GM23338 (cell line): ENCODE results near the gene PMIS2. TPM values are rescaled to one million over a fixed set of nuclear protein-coding genes. Genes with fewer than 3 reads are reported as not detected.
A peak's percentile ranks its signal among the peaks of the same experiment; 100 is the strongest.

ENCODE experiments used
- ATAC-seq: fragments of 200-7000 bp; cut with Tn5 transposase; 3 replicates; pipeline ENCODE4 v1.9.1; 2020
- DNase-seq: peaks from one replicate; pipeline ENCODE4 v3.0.0-alpha.2; 2015; ENCODE audit warnings: low spot score
- H2AFZ ChIP-seq: fragments of 200-600 bp; sonication (generic); 2 replicates; pipeline ENCODE4 v1.8.0; 2016; ENCODE audit warnings: antibody characterized with exemption, mild to moderate bottlenecking, moderate library complexity
- H3F3A ChIP-seq: fragments of 200-600 bp; sonication (generic); replicated peaks from 2 replicates; pipeline ENCODE4 v1.8.0; 2017; ENCODE audit warnings: antibody characterized with exemption, mixed run types, low read depth
- H3K27ac ChIP-seq: fragments of 200-600 bp; sonication (generic); 2 replicates; pipeline ENCODE4 v1.6.1; 2016; ENCODE audit warnings: low read depth
- H3K27me3 ChIP-seq: fragments of 200-600 bp; sonication (generic); 2 replicates; pipeline ENCODE4 v1.8.0; 2016; ENCODE audit warnings: mild to moderate bottlenecking, mixed run types, moderate library complexity; ENCODE audit not compliant: insufficient read depth
- H3K36me3 ChIP-seq: fragments of 200-600 bp; sonication (generic); 2 replicates; pipeline ENCODE4 v1.8.0; 2016; ENCODE audit warnings: mild to moderate bottlenecking; ENCODE audit not compliant: insufficient read depth
- H3K4me1 ChIP-seq: fragments of 200-600 bp; sonication (generic); 2 replicates; pipeline ENCODE4 v1.8.0; 2016; ENCODE audit warnings: mild to moderate bottlenecking, moderate library complexity; ENCODE audit not compliant: insufficient read depth
- H3K4me2 ChIP-seq: fragments of 200-600 bp; sonication (generic); 2 replicates; pipeline ENCODE4 v1.7.1; 2017; ENCODE audit warnings: mixed run types
- H3K4me3 ChIP-seq: fragments of 200-600 bp; sonication (generic); 2 replicates; pipeline ENCODE4 v1.6.1; 2016; ENCODE audit warnings: mixed run types
- H3K79me2 ChIP-seq: fragments of 200-600 bp; sonication (generic); replicated peaks from 2 replicates; pipeline ENCODE4 v1.8.0; 2017; ENCODE audit warnings: mild to moderate bottlenecking; ENCODE audit not compliant: insufficient read depth
- H3K9me2 ChIP-seq: fragments of 200-600 bp; sonication (generic); 2 replicates; pipeline ENCODE4 v1.8.0; 2017; ENCODE audit not compliant: insufficient read depth
- H4K20me1 ChIP-seq: fragments of 200-600 bp; sonication (generic); replicated peaks from 2 replicates; pipeline ENCODE4 v1.8.0; 2017; ENCODE audit warnings: mild to moderate bottlenecking; ENCODE audit not compliant: insufficient read depth
- H3K27ac Mint-ChIP-seq: 2 replicates; pipeline ENCODE4 v1.8.0; 2020; ENCODE audit warnings: inconsistent platforms, mild to moderate bottlenecking, moderate library complexity, mixed read lengths
- H3K27me3 Mint-ChIP-seq: 3 replicates; pipeline ENCODE4 v1.8.0; 2022; ENCODE audit warnings: low read depth, mild to moderate bottlenecking, moderate library complexity, mixed read lengths, inconsistent platforms; ENCODE audit not compliant: insufficient read depth, poor library complexity
- H3K36me3 Mint-ChIP-seq: 3 replicates; pipeline ENCODE4 v1.8.0; 2021; ENCODE audit warnings: low read depth, mild to moderate bottlenecking, inconsistent platforms, moderate library complexity, mixed read lengths
- H3K4me1 Mint-ChIP-seq: 3 replicates; pipeline ENCODE4 v1.8.0; 2020; ENCODE audit warnings: mild to moderate bottlenecking, inconsistent platforms, mixed read lengths
- H3K4me3 Mint-ChIP-seq: 3 replicates; pipeline ENCODE4 v1.8.0; 2021; ENCODE audit warnings: moderate library complexity, mild to moderate bottlenecking, inconsistent platforms, mixed read lengths
- H3K9me3 Mint-ChIP-seq: 3 replicates; pipeline ENCODE4 v1.8.0; 2020; ENCODE audit warnings: moderate library complexity, mild to moderate bottlenecking, inconsistent platforms, mixed read lengths
- CREB1 ChIP-seq: fragments of 250-450 bp; sonication (Bioruptor Pico); IDR thresholded peaks from 2 replicates; pipeline ENCODE4 v1.5.0; 2020; ENCODE audit warnings: low read depth, mild to moderate bottlenecking, moderate library complexity
- ETS1 ChIP-seq: IDR thresholded peaks from 2 replicates; pipeline ENCODE4 v1.6.1; 2016; ENCODE audit warnings: antibody characterized with exemption
- EZH2 ChIP-seq: fragments of 200-600 bp; sonication (generic); IDR thresholded peaks from one replicate; pipeline ENCODE4 v1.8.0; 2017; ENCODE audit warnings: antibody characterized with exemption, mild to moderate bottlenecking, low read depth; ENCODE audit not compliant: unreplicated experiment
- JUNB ChIP-seq: IDR thresholded peaks from one replicate; pipeline ENCODE4 v1.6.1; 2016; ENCODE audit warnings: antibody characterized with exemption; ENCODE audit not compliant: unreplicated experiment
- NANOG ChIP-seq: IDR thresholded peaks from 2 replicates; pipeline ENCODE4 v1.6.1; 2016; ENCODE audit warnings: antibody characterized with exemption, borderline replicate concordance
- ZNF114 ChIP-seq: fragments of 250-450 bp; sonication (Bioruptor Pico); IDR thresholded peaks from 2 replicates; pipeline ENCODE4 v1.5.0; 2020; ENCODE audit warnings: mild to moderate bottlenecking, moderate library complexity
- ZNF331 ChIP-seq: fragments of 250-450 bp; sonication (Bioruptor Pico); IDR thresholded peaks from 2 replicates; pipeline ENCODE4 v1.5.0; 2020; ENCODE audit warnings: low read depth, mild to moderate bottlenecking, moderate library complexity
- ZNF462 ChIP-seq: fragments of 250-450 bp; sonication (Bioruptor Pico); IDR thresholded peaks from 2 replicates; pipeline ENCODE4 v1.5.0; 2020; ENCODE audit warnings: mild to moderate bottlenecking, moderate library complexity
- polyA plus RNA-seq: library from polyadenylated mRNA; unstranded; fragments of >200 nt; fragmentation: Nextera tagmentation; extraction: Ambion mirVana; gene quantifications from 2 replicates; pipeline ENCODE4 v1.2.1, GENCODE V29; 2016
- total RNA-seq: library from RNA; depleted of rRNA; stranded (reverse); fragments of >200 nt; shearing (Covaris generic); gene quantifications from 2 replicates; pipeline ENCODE4 v1.2.3, GENCODE V29; 2014

PMIS2 gene
- total and polyA plus RNA-seq, 2 experiments from 2014 or later, result not detected

- TF ChIP-seq ZNF462 (CRISPR knock-in tag), result no peak
- TF ChIP-seq ZNF331 (CRISPR knock-in tag), result no peak
- no peak for TF ChIP-seq ZNF114 (CRISPR knock-in tag)
Observed at GRCh38 chr19:35612224-35612558, 26.2 kb downstream of the PMIS2 start (continued).

DNA sequence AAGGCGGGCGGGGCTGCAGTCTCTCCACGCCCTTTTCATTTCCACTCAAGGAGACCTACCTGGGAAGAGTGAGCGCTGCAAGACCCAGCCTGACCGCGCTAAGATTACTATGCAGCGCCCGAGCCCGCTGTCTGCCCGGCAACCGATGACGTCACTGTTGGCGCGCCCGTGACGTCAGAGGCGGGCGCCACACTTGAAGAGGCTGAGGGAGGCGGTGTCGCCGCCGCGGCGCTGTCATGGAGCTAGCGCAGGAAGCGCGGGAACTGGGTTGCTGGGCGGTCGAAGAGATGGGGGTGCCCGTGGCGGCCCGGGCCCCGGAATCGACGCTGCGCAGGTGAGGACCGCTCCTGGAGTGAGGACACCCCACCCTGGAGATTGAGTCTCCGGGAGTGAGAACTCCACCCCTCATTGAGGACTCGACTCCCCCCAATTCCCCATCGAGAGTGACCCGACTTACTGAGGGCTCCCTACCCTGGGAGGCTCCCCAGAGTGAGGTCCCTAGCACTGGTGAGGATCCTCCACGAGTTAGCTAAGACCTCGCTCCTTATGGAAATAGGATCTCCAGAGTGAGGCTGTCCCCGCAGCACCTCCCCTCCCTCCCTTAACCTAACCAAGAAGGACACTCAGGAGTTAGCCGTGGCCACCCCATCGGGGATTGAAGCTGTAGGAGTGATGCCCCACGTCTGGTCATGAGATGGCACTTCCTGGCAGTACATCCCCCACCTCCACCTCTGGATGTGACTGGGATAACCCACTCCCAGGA is 26.8 kb downstream of the PMIS2 start, which contains the start of gene HAUS5:
Gene HAUS5 (plus strand): TSS at position 177 of the 763 bp plus-strand sequence. CDS start 60 bp downstream, at position 237.
- H3K27me3 Mint-ChIP-seq, result peaks cover 15% of the 10 kb centered on the region
- no peaks in the 10 kb centered on the region for H3K79me2 ChIP-seq
- no peaks in the 10 kb centered on the region for H3K36me3 ChIP-seq
- peaks cover 18% of the 10 kb centered on the region for H3K36me3 Mint-ChIP-seq
- peak within 1 kb of the TSS; percentile 95 for H3K4me3 ChIP-seq
- no peaks in the 10 kb centered on the region for H3K9me2 ChIP-seq
- no peaks in the 10 kb centered on the region for H3K4me1 ChIP-seq
- no peak within 1 kb of the TSS for H3K27ac ChIP-seq
- H2AFZ ChIP-seq, result peak within 1 kb of the TSS; percentile 98
- ATAC-seq (peak; percentile 97), DNase-seq (peak; percentile 94)
- peak within 1 kb of the TSS; percentile 82 for H3K4me3 Mint-ChIP-seq
- no peaks in the 10 kb centered on the region for H3F3A ChIP-seq
- H3K4me2 ChIP-seq, result peak within 1 kb of the TSS; percentile 98
- no peaks in the 10 kb centered on the region for H3K27me3 ChIP-seq
- peaks cover 12% of the 10 kb centered on the region for H3K9me3 Mint-ChIP-seq
- H3K4me1 Mint-ChIP-seq, result no peaks in the 10 kb centered on the region
- no peaks in the 10 kb centered on the region for H4K20me1 ChIP-seq
- H3K27ac Mint-ChIP-seq, result peak within 1 kb of the TSS; percentile 82
- no peak for TF ChIP-seq ZNF114 (CRISPR knock-in tag)
- TF ChIP-seq CREB1 (CRISPR knock-in tag), result peak; percentile 100
- no peak for TF ChIP-seq ZNF462 (CRISPR knock-in tag)
- no peak for TF ChIP-seq NANOG
- no peak for TF ChIP-seq JUNB
- TF ChIP-seq ETS1, result peak; percentile 37; the same call in 1 of the 2 replicates
- TF ChIP-seq EZH2, result no peak
